SH-SY5Y (cell line): Measurements from ENCODE around the gene ALAD.

ENCODE experiments used
- GATA2 ChIP-seq: IDR thresholded peaks from 2 replicates; pipeline ENCODE4 v1.6.1; 2011; ENCODE audit warnings: mild to moderate bottlenecking, low read depth, low read length
- GATA3 ChIP-seq: IDR thresholded peaks from 2 replicates; pipeline ENCODE4 v1.6.1; 2011; ENCODE audit warnings: low read depth, mild to moderate bottlenecking, low read length, moderate library complexity

- TF ChIP-seq GATA2 (no peak), GATA3 (no peak)
Observed at GRCh38 chr9:113341712-113342410, 59.2 kb downstream of the ALAD start.
